Skin of body (tissue), 2 donors: Measurements from ENCODE around the gene TBC1D16. TPM values are rescaled to one million over a fixed set of nuclear protein-coding genes. Genes with fewer than 3 reads are reported as not detected.
A peak's percentile ranks its signal among the peaks of the same experiment; 100 is the strongest.

Source experiments
- DNase-seq: peaks from one replicate; lab custom pipeline; 2025; lab: John Stamatoyannopoulos, UW
- total RNA-seq: library from RNA; depleted of rRNA; stranded (reverse); fragments of >200 nt; gene quantifications from one replicate; pipeline ENCODE4 v1.2.3, GENCODE V29; 2014

TBC1D16 gene
- total RNA-seq, 1 donor from 2014 or later: 18.3 TPM

GRCh38 chr17:79952901-79953300, 82.8 kb downstream of the TBC1D16 start:
- no peak for DNase-seq

GRCh38 chr17:79952265-79952877, 83.3 kb downstream of the TBC1D16 start:
- DNase-seq: no peak

- peak; percentile 56 for DNase-seq
These were observed 84.1 kb downstream of the TBC1D16 start for GRCh38 chr17:79951361-79952264.

DNA sequence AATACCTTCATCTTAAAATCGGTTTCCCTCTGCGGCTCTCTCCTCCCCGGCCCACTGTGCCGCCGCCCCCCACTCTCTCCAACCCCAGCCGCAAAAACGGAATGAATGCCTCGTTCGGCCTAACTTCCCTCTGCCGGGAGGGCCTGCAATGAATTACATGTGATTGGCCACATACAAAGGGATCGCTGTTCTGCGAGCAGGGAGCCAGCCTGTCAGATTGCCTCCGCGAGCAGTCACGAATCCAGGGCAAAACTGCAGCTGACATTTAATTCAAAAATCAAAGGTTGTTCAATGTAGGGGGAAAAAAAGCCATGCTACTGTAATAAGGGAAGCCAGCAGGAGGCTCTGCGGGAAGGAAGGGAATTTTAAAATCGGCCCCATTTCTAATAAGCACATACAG, 84.9 kb downstream of the TBC1D16 start:
- peak; percentile 20 for DNase-seq

DNA sequence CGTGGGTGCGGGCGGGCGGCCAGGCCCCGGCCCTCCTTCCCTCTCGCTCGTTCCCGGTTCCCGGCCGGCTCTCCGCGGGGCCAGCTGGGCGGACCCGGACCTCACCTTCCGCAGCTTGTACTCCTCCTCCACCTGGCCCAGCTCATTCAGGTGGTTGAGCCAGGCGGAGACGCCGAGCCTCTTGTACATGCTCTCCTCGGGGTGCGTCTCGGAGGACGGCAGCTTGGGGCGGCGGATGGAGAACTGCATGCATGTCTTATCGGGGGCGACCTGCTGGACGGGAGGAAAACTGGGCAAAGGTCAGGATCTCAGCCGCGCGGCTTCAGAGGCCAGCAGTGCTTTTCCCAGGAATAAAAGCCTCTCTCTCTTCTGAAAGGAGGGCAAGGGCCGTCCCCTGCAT, 85.4 kb downstream of the TBC1D16 start:
- no peak for DNase-seq

- no peak for DNase-seq
These were observed 85.9 kb downstream of the TBC1D16 start for GRCh38 chr17:79949656-79950209.

GRCh38 chr17:79948945-79949655, 86.6 kb downstream of the TBC1D16 start:
- DNase-seq: no peak

GRCh38 chr17:79948406-79948944, 87.2 kb downstream of the TBC1D16 start:
- no peak for DNase-seq

DNA sequence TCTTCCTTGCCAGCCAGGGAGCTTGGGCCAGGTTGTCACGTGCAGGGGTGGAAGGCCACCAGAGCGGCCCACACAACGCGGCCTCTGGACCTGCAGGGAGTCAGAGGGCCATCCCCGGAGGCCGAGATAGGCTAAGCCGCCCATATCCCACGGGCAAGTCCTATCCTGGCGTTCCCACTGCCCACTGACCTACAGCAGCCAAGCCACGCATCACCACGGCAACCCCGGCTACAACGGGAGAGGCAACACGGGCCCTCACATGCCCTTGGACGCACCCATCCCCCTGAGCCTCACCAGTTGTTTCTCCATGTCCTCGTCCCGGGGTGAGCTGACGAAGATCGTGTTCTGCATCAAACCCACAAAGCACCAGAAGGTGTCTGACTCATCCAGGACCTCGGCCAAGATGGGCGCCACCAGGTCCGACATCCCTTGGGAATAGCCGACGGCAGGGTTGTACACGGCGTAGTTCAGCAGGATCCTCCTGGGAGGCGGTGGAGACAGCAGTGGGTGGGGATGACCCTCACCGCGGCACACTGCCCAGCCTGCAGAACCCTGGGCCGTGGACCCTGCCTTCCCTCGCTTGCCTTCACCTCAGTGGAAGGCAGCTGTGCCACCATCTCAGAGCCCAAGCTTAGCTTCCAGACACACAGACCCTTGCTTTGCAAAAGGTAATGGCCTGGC, 88.2 kb downstream of the TBC1D16 start:
- DNase-seq: no peak

DNA sequence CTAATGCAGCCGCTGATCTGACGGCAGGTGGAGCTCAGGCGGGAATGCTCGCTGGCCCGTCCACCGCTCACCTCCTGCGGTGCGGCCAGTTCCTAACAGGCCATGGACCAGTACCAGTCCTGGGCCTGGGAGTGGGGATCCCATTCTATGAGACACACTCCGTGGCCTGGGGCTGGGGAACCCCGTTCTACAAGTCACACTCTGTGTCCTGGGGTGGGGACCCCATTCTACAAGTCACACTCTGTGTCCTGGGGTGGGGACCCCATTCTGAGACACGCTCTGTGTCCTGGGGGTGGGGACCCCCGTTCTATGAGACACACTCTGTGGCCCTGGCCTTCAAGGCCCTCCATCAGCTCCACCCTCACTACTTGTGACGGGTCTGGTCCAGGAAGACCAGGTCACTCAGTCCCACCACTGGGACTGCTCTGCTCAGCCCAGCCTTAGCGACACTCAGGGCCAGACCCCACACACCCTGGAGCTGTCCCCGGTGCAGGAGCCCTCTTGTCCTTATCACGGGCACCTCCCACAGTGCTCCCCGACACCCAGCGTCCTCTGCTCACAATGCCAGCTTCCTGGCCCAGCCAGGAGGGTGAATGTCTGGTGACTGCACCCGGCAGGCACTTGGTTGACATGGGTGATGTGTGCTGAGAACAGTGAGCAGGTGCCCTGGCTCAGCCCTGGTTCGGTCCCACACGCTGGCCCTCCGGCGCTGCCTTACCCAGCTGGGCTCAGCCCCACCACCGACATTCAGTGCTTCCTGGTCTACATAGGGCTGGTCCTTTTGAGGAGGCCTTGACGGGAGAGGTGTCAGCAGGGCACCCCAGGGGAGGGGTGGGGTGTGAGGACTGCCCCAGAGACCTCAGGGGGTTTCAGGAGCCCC, 89.1 kb downstream of the TBC1D16 start:
- no peak for DNase-seq

DNA sequence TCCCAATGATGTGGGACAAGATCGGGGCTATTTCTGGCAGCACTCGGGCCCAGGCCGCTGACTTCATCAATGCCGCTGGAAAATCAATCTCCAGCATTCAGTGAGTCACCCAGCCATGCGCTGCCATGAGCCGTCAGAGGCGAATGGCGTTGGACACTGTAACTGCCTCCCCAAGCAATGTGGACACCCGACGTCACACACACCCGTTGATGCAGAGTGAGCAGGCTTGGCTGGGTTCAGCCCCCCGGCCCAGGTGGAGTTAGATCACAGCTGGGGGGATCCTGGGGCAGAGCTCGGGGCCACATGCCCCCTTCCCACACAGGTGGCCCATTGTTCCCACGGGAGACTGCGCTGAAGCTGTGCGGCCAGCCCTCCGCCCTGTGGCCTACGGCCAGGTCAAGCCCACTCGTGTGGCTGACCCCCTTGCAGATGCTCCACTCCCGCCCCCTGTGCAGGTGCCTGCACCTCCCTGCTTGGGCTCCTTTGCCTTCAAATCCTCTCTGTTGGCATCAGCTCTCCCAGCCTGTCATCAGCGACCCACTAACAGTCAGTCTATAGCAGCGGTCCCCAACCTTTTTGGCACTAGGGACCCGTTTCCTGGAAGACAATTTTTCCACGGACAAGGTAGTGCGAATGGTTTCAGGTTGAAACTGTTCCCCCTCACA, 89.9 kb downstream of the TBC1D16 start:
- DNase-seq: no peak

GRCh38 chr17:79944821-79945391, 90.8 kb downstream of the TBC1D16 start:
- DNase-seq: no peak

DNA sequence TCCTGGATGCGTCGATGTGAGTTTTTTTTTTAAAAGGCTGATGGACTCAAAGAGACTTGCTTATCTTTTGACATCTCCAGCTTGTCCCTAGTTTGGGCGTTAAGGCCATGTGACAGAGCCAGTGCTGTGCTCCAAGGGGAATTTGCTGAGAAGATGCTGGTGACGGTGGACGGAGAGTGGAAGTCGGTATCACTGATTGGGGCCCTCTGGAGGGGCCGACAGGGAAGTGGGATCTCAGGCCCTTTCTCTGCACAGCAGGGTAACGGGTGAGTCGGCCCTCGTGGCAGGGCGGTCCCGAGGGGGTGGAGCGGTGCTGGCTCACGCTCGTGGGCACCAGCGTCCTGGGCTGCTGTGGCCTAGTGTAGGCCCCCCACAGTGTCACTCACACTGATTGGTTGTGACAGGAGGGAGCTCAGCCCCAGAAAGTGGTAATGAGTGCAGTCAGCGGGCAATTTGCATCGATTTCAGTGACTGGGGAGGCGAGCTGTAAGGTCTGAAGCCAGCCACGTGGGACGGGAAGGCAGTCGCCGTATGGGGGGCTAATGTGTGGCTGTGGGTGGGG, 91.3 kb downstream of the TBC1D16 start:
- no peak for DNase-seq

GRCh38 chr17:79943347-79944241, 92.1 kb downstream of the TBC1D16 start:
- DNase-seq: no peak

- DNase-seq: no peak
These were observed 92.9 kb downstream of the TBC1D16 start for GRCh38 chr17:79942591-79943346.

DNA sequence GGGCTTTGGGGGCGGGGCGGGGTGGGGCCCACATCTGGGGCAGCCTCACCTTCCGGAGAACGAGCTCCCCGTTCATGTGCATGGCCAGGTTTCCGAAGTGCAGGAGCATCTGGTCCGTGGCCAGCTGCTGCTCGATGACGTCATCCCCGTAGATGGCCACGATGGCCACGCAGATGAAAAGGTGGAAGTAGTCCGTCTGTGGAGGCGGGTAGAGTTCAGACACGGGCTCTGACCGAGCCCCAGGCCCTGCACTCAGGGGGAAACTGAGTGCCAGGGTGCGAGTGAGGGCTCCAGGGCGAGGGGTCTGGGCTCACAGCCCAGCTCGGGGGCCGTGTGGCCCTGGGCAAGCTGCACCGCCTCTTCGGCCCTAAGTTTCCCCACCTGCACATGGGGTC, 93.7 kb downstream of the TBC1D16 start:
- DNase-seq: no peak
